HUES6 (cell line): ENCODE data around the gene MCTP1.

Experiments used
- H3K27ac ChIP-seq: 2 replicates; pipeline ENCODE4 v1.7.0; 2013; ENCODE audit warnings: low read depth, mild to moderate bottlenecking, low read length, inconsistent platforms
- H3K27me3 ChIP-seq: 2 replicates; pipeline ENCODE4 v1.6.1; 2013; ENCODE audit warnings: low read length; ENCODE audit not compliant: control insufficient read depth, insufficient read depth
- H3K36me3 ChIP-seq: 2 replicates; pipeline ENCODE4 v1.6.1; 2013; ENCODE audit warnings: low read length; ENCODE audit not compliant: control insufficient read depth, insufficient read depth
- H3K4me1 ChIP-seq: 2 replicates; pipeline ENCODE4 v1.6.1; 2013; ENCODE audit warnings: low read length; ENCODE audit not compliant: control insufficient read depth, insufficient read depth
- H3K4me3 ChIP-seq: 2 replicates; pipeline ENCODE4 v1.5.1; 2013; ENCODE audit warnings: low read depth, low read length
- H3K9ac ChIP-seq: one replicate; pipeline ENCODE4 v1.6.1; 2013; ENCODE audit warnings: mild to moderate bottlenecking, low read length
- H3K9me3 ChIP-seq: 2 replicates; pipeline ENCODE4 v1.6.1; 2013; ENCODE audit warnings: low read depth, low read length; ENCODE audit not compliant: control insufficient read depth, insufficient read depth

The MCTP1 gene

GRCh38 chr5:95059636-95060035 is 225.3 kb downstream of the MCTP1 start:
- H3K36me3 ChIP-seq, result no peaks in the 10 kb centered on the region
- no peaks in the 10 kb centered on the region for H3K9me3 ChIP-seq
- peaks cover 10% of the 10 kb centered on the region; the same call in 1 of the 2 replicates for H3K4me1 ChIP-seq
- H3K27ac ChIP-seq, result no peak overlapping the region
- H3K27me3 ChIP-seq, result no peaks in the 10 kb centered on the region
- no peak overlapping the region for H3K4me3 ChIP-seq
- H3K9ac ChIP-seq, result no peak overlapping the region

GRCh38 chr5:95057615-95058014 is 227.3 kb downstream of the MCTP1 start:
- Histone ChIP-seq H3K27ac (no peak overlapping the region), H3K4me1 (peaks cover 10% of the 10 kb centered on the region; the same call in 1 of the 2 replicates), H3K9ac (no peak overlapping the region), H3K9me3 (no peaks in the 10 kb centered on the region), H3K4me3 (no peak overlapping the region), H3K27me3 (no peaks in the 10 kb centered on the region), H3K36me3 (no peaks in the 10 kb centered on the region)

- no peaks in the 10 kb centered on the region for H3K9me3 ChIP-seq
- H3K4me1 ChIP-seq, result peaks cover 9% of the 10 kb centered on the region; the same call in 1 of the 2 replicates
- H3K9ac ChIP-seq, result no peak overlapping the region
- no peak overlapping the region for H3K4me3 ChIP-seq
- no peaks in the 10 kb centered on the region for H3K36me3 ChIP-seq
- H3K27me3 ChIP-seq, result no peaks in the 10 kb centered on the region
- H3K27ac ChIP-seq, result no peak overlapping the region
Observed at GRCh38 chr5:95053253-95053652, 231.6 kb downstream of the MCTP1 start.

- H3K9ac ChIP-seq, result no peak overlapping the region
- H3K4me3 ChIP-seq, result no peak overlapping the region
- H3K9me3 ChIP-seq, result no peaks in the 10 kb centered on the region
- no peak overlapping the region for H3K27ac ChIP-seq
- no peaks in the 10 kb centered on the region for H3K4me1 ChIP-seq
- no peaks in the 10 kb centered on the region for H3K27me3 ChIP-seq
- H3K36me3 ChIP-seq, result no peaks in the 10 kb centered on the region
Observed at GRCh38 chr5:95050708-95051107, 234.2 kb downstream of the MCTP1 start.

GRCh38 chr5:95048628-95049027 is 236.3 kb downstream of the MCTP1 start:
- no peak overlapping the region for H3K9ac ChIP-seq
- no peaks in the 10 kb centered on the region for H3K27me3 ChIP-seq
- H3K27ac ChIP-seq, result no peak overlapping the region
- no peak overlapping the region for H3K4me3 ChIP-seq
- no peaks in the 10 kb centered on the region for H3K36me3 ChIP-seq
- H3K9me3 ChIP-seq, result no peaks in the 10 kb centered on the region
- no peaks in the 10 kb centered on the region for H3K4me1 ChIP-seq

- Histone ChIP-seq H3K36me3 (no peaks in the 10 kb centered on the region), H3K9me3 (no peaks in the 10 kb centered on the region), H3K9ac (no peak overlapping the region), H3K27me3 (no peaks in the 10 kb centered on the region), H3K4me1 (no peaks in the 10 kb centered on the region), H3K4me3 (no peak overlapping the region), H3K27ac (no peak overlapping the region)
Observed at GRCh38 chr5:95045181-95045965, 239.5 kb downstream of the MCTP1 start.

- Histone ChIP-seq H3K9ac (no peak overlapping the region), H3K4me3 (no peak overlapping the region), H3K27me3 (no peaks in the 10 kb centered on the region), H3K27ac (no peak overlapping the region), H3K36me3 (no peaks in the 10 kb centered on the region), H3K9me3 (no peaks in the 10 kb centered on the region), H3K4me1 (no peaks in the 10 kb centered on the region)
Observed at GRCh38 chr5:95044096-95044495, 240.8 kb downstream of the MCTP1 start.

- Histone ChIP-seq H3K9me3 (no peaks in the 10 kb centered on the region), H3K27ac (no peak overlapping the region), H3K36me3 (no peaks in the 10 kb centered on the region), H3K4me3 (no peak overlapping the region), H3K4me1 (no peaks in the 10 kb centered on the region), H3K9ac (no peak overlapping the region), H3K27me3 (no peaks in the 10 kb centered on the region)
Observed at GRCh38 chr5:95043648-95044047, 241.2 kb downstream of the MCTP1 start.

- Histone ChIP-seq H3K27ac (no peak overlapping the region), H3K36me3 (no peaks in the 10 kb centered on the region), H3K27me3 (no peaks in the 10 kb centered on the region), H3K9ac (no peak overlapping the region), H3K9me3 (no peaks in the 10 kb centered on the region), H3K4me3 (no peak overlapping the region), H3K4me1 (no peaks in the 10 kb centered on the region)
Observed at GRCh38 chr5:95043234-95043633, 241.7 kb downstream of the MCTP1 start.

- Histone ChIP-seq H3K27me3 (no peaks in the 10 kb centered on the region), H3K4me1 (no peaks in the 10 kb centered on the region), H3K36me3 (no peaks in the 10 kb centered on the region), H3K27ac (no peak overlapping the region), H3K9me3 (no peaks in the 10 kb centered on the region), H3K4me3 (no peak overlapping the region), H3K9ac (no peak overlapping the region)
Observed at GRCh38 chr5:95042037-95042436, 242.9 kb downstream of the MCTP1 start.

- H3K27me3 ChIP-seq, result no peaks in the 10 kb centered on the region
- no peak overlapping the region for H3K4me3 ChIP-seq
- no peak overlapping the region for H3K27ac ChIP-seq
- no peaks in the 10 kb centered on the region for H3K36me3 ChIP-seq
- no peaks in the 10 kb centered on the region for H3K9me3 ChIP-seq
- no peak overlapping the region for H3K9ac ChIP-seq
- no peaks in the 10 kb centered on the region for H3K4me1 ChIP-seq
Observed at GRCh38 chr5:95035891-95036685, 248.8 kb downstream of the MCTP1 start.
